DND-41 (cell line): ENCODE data around the gene IGFLR1.

Source experiments
- EZH2 ChIP-seq: IDR thresholded peaks from 3 replicates; pipeline ENCODE4 v1.6.1; 2012; ENCODE audit warnings: borderline replicate concordance, low read depth, mild to moderate bottlenecking, moderate library complexity, low read length, inconsistent platforms; ENCODE audit not compliant: severe bottlenecking
- TF ChIP-seq, protein P1 (sequence below): IDR thresholded peaks from 2 replicates; pipeline ENCODE4 v1.5.1; 2012; ENCODE audit warnings: borderline replicate concordance, low read length, moderate library complexity, mild to moderate bottlenecking; ENCODE audit not compliant: poor library complexity, severe bottlenecking; ENCODE audit errors: extremely low read depth

DNA sequence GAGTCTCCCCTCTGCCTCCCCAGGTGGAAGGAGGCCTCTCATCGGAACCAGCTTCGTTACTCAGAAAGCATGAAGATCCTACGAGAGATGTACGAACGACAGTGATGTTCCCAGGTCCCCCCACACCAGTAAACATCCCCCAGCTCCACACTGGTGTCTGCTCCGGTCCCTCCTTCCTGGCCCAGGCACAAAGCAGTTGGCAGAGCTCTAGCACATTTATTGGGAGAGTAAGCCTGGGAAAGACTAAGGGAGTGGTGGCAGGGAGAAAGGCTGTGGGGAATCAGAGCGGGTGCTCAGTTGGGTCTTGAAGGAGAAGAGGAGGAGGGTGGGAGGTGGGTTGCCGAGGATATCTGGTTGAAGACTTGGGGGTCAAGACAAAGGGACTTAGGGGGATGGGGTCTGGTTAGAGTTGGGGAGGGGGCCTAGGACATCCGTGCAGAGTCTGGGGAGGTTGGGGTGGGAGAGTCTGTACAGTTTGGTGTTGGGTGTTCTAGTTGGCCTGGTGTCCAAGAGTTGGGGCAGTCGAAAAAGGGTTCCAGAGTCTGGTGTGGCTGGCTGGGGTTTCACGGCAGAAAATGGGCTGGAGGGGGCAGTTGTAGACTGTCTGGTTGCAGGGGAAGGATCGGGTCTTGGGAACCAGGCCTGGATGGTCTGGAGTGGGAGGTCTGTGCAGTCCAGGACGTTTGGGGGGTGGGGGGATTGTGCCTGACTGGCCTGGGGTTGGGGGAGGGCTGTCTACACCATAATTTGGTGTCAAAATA is 12.3 kb upstream of the IGFLR1 start:
- TF ChIP-seq, protein P1, sequence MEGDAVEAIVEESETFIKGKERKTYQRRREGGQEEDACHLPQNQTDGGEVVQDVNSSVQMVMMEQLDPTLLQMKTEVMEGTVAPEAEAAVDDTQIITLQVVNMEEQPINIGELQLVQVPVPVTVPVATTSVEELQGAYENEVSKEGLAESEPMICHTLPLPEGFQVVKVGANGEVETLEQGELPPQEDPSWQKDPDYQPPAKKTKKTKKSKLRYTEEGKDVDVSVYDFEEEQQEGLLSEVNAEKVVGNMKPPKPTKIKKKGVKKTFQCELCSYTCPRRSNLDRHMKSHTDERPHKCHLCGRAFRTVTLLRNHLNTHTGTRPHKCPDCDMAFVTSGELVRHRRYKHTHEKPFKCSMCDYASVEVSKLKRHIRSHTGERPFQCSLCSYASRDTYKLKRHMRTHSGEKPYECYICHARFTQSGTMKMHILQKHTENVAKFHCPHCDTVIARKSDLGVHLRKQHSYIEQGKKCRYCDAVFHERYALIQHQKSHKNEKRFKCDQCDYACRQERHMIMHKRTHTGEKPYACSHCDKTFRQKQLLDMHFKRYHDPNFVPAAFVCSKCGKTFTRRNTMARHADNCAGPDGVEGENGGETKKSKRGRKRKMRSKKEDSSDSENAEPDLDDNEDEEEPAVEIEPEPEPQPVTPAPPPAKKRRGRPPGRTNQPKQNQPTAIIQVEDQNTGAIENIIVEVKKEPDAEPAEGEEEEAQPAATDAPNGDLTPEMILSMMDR = no peak
- no peak for TF ChIP-seq EZH2
